Loucy (cell line): ENCODE data around the gene FAM163B.

Experiments
- H2AFZ ChIP-seq: fragments of 200-600 bp; sonication (generic); 2 replicates; pipeline ENCODE4 v1.6.0; 2016; ENCODE audit warnings: antibody characterized with exemption, mild to moderate bottlenecking, low read length, moderate library complexity
- H3F3A ChIP-seq: fragments of 200-600 bp; 2 replicates; pipeline ENCODE4 v1.6.0; 2016; ENCODE audit warnings: antibody characterized with exemption, low read depth, mild to moderate bottlenecking
- H3K27me3 ChIP-seq: fragments of 200-600 bp; sonication (generic); 2 replicates; pipeline ENCODE4 v1.6.1; 2014; ENCODE audit warnings: low read length, mild to moderate bottlenecking; ENCODE audit not compliant: insufficient read depth, poor library complexity, severe bottlenecking
- H3K36me3 ChIP-seq: fragments of 200-600 bp; sonication (generic); 2 replicates; pipeline ENCODE4 v1.6.1; 2016; ENCODE audit warnings: low read length; ENCODE audit not compliant: insufficient read depth
- H3K4me1 ChIP-seq: fragments of 200-600 bp; sonication (generic); 2 replicates; pipeline ENCODE4 v1.5.1; 2014; ENCODE audit warnings: low read length, mild to moderate bottlenecking; ENCODE audit not compliant: insufficient read depth, poor library complexity, severe bottlenecking
- H3K4me2 ChIP-seq: fragments of 200-600 bp; sonication (generic); 2 replicates; pipeline ENCODE4 v1.6.0; 2014; ENCODE audit warnings: antibody characterized with exemption, low read length, low read depth, mild to moderate bottlenecking; ENCODE audit not compliant: poor library complexity, severe bottlenecking
- H3K4me3 ChIP-seq: fragments of 200-600 bp; sonication (generic); 2 replicates; pipeline ENCODE4 v1.5.1; 2014; ENCODE audit warnings: low read length, mild to moderate bottlenecking, mixed read lengths; ENCODE audit not compliant: poor library complexity, severe bottlenecking
- H3K79me2 ChIP-seq: fragments of 200-600 bp; sonication (generic); 2 replicates; pipeline ENCODE4 v1.6.1; 2014; ENCODE audit warnings: low read length; ENCODE audit not compliant: insufficient read depth
- H3K9ac ChIP-seq: fragments of 200-600 bp; sonication (generic); 2 replicates; pipeline ENCODE4 v1.6.0; 2014; ENCODE audit warnings: mild to moderate bottlenecking, low read depth, low read length, moderate library complexity; ENCODE audit not compliant: poor library complexity, severe bottlenecking
- H3K9me2 ChIP-seq: fragments of 200-600 bp; sonication (generic); replicated peaks from 2 replicates; pipeline ENCODE4 v1.6.1; 2016; ENCODE audit warnings: low read depth, low read length, mixed read lengths
- H3K9me3 ChIP-seq: fragments of 200-600 bp; sonication (generic); 2 replicates; pipeline ENCODE4 v1.6.1; 2014; ENCODE audit warnings: mild to moderate bottlenecking, antibody characterized with exemption, low read length, low read depth; ENCODE audit not compliant: insufficient read depth
- H4K20me1 ChIP-seq: fragments of 200-600 bp; sonication (generic); 2 replicates; pipeline ENCODE4 v1.6.0; 2014; ENCODE audit warnings: antibody characterized with exemption, low read length, mild to moderate bottlenecking; ENCODE audit not compliant: insufficient read depth, poor library complexity, severe bottlenecking
- EZH2phosphoT487 ChIP-seq: fragments of 200-600 bp; IDR thresholded peaks from 2 replicates; pipeline ENCODE4 v1.6.1; 2018; ENCODE audit warnings: antibody characterized with exemption, mild to moderate bottlenecking, moderate library complexity, borderline replicate concordance
- TF ChIP-seq, protein P1 (sequence below): fragments of 200-600 bp; sonication (generic); conservative IDR thresholded peaks from 2 replicates; pipeline ENCODE4 v1.5.1; 2014; ENCODE audit warnings: mild to moderate bottlenecking, antibody characterized with exemption, low read length

The FAM163B gene

DNA sequence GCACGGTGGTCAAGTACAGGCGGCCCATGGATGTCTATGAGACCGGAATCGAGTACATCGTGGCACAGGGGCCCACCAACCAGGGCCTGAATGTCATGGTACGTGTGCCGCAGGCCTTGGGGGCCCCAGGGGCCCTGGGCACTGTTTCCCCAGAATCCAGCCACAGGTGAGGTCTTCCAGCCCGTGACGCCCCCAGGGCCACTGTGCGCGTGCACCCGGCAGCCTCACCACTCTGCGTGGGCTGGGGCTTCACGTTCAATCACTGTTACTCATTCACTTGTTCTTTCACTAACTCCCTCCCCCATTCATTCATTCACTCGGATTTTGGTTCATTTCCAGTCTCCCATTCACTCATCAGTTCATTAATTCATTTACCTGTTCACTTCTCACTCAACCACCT lies 62.1 kb downstream of the FAM163B start:
- Histone ChIP-seq H3K79me2 (no peaks in the 10 kb centered on the region), H3K9me2 (no peaks in the 10 kb centered on the region), H3K27me3 (no peaks in the 10 kb centered on the region), H3K36me3 (no peaks in the 10 kb centered on the region), H2AFZ (no peak overlapping the region), H3K4me3 (no peak overlapping the region), H3K4me1 (no peaks in the 10 kb centered on the region), H3K4me2 (no peak overlapping the region), H3F3A (no peaks in the 10 kb centered on the region), H4K20me1 (no peaks in the 10 kb centered on the region), H3K9ac (no peak overlapping the region), H3K9me3 (no peaks in the 10 kb centered on the region)
- TF ChIP-seq, protein P1, sequence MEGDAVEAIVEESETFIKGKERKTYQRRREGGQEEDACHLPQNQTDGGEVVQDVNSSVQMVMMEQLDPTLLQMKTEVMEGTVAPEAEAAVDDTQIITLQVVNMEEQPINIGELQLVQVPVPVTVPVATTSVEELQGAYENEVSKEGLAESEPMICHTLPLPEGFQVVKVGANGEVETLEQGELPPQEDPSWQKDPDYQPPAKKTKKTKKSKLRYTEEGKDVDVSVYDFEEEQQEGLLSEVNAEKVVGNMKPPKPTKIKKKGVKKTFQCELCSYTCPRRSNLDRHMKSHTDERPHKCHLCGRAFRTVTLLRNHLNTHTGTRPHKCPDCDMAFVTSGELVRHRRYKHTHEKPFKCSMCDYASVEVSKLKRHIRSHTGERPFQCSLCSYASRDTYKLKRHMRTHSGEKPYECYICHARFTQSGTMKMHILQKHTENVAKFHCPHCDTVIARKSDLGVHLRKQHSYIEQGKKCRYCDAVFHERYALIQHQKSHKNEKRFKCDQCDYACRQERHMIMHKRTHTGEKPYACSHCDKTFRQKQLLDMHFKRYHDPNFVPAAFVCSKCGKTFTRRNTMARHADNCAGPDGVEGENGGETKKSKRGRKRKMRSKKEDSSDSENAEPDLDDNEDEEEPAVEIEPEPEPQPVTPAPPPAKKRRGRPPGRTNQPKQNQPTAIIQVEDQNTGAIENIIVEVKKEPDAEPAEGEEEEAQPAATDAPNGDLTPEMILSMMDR = no peak
- no peak for TF ChIP-seq EZH2phosphoT487

DNA sequence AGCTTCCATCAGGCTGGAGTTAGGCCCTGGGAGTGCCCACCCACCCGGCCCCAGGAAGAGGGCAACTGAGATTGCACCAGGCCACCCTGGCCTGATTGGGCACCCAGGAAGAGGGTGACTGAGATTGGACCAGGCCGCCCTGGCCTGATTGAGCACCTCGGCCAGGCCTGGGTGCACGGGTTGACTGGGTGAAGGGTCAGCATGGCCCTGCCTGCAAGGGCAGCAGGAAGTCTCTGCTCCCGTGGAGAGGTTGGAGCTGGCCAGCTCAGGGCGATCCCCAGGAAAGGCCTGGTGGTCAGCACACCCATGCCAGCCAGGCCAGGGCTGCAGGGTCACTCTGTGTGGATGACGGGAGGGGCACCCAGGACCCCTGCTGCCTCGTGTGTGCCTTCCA lies 62.9 kb downstream of the FAM163B start:
- no peaks in the 10 kb centered on the region for H3K36me3 ChIP-seq
- H3K9me3 ChIP-seq = no peaks in the 10 kb centered on the region
- no peak overlapping the region for H3K9ac ChIP-seq
- H3K79me2 ChIP-seq = no peaks in the 10 kb centered on the region
- no peaks in the 10 kb centered on the region for H3F3A ChIP-seq
- H3K4me2 ChIP-seq = no peak overlapping the region
- no peaks in the 10 kb centered on the region for H3K9me2 ChIP-seq
- no peak for TF ChIP-seq EZH2phosphoT487
- TF ChIP-seq, protein P1 = no peak
- H4K20me1 ChIP-seq = no peaks in the 10 kb centered on the region
- no peak overlapping the region for H3K4me3 ChIP-seq
- H3K4me1 ChIP-seq = no peaks in the 10 kb centered on the region
- no peaks in the 10 kb centered on the region for H3K27me3 ChIP-seq
- H2AFZ ChIP-seq = no peak overlapping the region

DNA sequence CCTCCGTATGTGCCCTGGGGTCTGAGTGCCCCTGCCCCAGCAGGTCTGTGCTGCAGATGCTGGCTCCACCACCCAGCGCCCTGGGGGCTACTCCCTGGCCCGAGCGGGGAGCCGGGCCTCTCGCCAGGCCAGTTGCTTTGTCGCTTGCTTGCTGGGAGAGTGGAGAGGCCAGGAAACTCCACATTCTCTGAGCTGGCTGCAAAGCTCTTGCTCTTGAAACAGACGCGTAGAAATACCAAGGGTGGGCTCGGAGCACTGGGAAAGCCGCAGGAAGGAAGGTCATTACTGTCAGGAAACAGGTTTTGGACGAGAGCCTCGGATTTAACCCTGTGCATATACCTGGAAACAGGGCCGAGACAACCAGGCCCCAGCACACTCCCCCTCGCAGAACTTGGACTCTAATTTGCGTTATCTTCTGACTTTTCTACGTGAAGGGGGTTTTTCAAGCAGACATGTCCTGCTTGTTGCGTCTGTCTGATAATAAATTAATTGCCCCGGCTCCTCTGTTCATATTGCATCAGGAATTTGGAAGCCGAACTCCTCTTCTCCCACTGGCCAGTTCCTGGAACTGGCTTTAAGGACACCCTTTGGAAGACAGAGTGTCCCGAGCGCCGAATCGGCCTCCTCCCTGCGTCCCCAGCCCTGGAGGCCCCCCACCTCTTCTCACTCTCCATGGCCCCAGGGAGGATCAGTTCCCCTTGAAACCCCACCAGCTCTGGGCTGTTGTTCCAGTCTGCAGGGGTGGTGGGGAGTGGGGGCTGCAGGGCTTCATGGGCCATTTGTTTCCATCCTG lies 63.5 kb downstream of the FAM163B start:
- no peak overlapping the region for H3K9ac ChIP-seq
- H3K4me1 ChIP-seq = no peaks in the 10 kb centered on the region
- H3K27me3 ChIP-seq = no peaks in the 10 kb centered on the region
- H3K79me2 ChIP-seq = no peaks in the 10 kb centered on the region
- TF ChIP-seq, protein P1 = no peak
- TF ChIP-seq EZH2phosphoT487 = no peak
- H3F3A ChIP-seq = no peaks in the 10 kb centered on the region
- no peaks in the 10 kb centered on the region for H4K20me1 ChIP-seq
- no peaks in the 10 kb centered on the region for H3K36me3 ChIP-seq
- no peak overlapping the region for H3K4me3 ChIP-seq
- H3K9me3 ChIP-seq = no peaks in the 10 kb centered on the region
- no peak overlapping the region for H2AFZ ChIP-seq
- H3K4me2 ChIP-seq = no peak overlapping the region
- H3K9me2 ChIP-seq = no peaks in the 10 kb centered on the region
